GM18526 (cell line): ENCODE measurements around the gene CTSW.
A peak's percentile ranks its signal among the peaks of the same experiment; 100 is the strongest.

ENCODE experiments used
- POLR2A ChIP-seq: IDR thresholded peaks from 3 replicates; pipeline ENCODE4 v1.6.1; 2011; ENCODE audit not compliant: insufficient read length; ENCODE audit errors: extremely low read depth

Gene CTSW

GRCh38 chr11:65870706-65871681, 8.6 kb upstream of the CTSW start:
- no peak for TF ChIP-seq POLR2A

GRCh38 chr11:65871811-65872548, 7.7 kb upstream of the CTSW start:
- no peak for TF ChIP-seq POLR2A

- no peak for TF ChIP-seq POLR2A
Observed at GRCh38 chr11:65872586-65873317, 6.9 kb upstream of the CTSW start, which contains the start of gene EFEMP2. Gene EFEMP2 (minus strand): TSS chr11:65872800. CDS start chr11:65872354, 446 bp downstream.

DNA sequence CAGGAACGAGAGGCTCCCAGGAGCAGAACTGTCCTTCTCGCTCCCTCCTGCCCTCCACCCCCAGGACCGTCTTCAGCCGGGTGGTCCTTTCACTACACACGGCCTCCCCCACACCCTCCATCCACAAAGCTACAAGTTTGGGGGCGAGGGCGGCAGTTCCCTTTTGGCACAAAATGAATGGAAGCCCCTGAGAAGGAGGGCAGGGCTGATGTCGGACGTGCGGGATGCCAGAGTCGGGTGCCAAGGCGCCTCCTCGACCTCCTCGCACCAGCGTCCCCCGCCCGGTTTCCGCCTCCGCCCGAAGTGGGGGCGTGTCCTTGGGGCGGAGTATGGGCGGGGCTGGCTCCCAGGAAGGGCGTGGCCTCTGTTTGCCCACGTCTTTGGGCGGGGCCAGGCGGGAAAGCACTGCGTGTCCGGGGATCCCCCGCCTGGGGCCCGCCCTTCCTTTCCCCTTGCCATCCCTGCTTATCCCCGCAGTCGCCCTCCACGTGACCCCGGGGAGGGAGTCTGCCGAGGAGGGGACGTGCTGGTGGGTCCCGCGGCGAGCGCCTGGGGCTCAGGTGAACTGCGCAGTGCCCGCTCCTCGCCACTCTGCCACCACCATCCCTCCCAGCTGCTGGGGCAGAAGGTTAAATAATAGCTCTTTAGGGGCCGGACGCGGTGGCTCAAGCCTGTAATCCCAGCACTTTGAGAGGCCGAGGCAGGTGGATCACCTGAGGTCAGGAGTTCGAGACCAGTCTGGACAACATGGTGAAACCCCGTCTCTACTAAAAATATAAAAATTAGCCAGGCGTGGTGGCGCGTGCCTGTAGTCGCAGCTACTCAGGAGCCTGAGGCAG, 6.1 kb upstream of the CTSW start:
- TF ChIP-seq POLR2A = peak; percentile 84

GRCh38 chr11:65880027-65880426, 390 bp downstream of the CTSW start:
- no peak for TF ChIP-seq POLR2A

DNA sequence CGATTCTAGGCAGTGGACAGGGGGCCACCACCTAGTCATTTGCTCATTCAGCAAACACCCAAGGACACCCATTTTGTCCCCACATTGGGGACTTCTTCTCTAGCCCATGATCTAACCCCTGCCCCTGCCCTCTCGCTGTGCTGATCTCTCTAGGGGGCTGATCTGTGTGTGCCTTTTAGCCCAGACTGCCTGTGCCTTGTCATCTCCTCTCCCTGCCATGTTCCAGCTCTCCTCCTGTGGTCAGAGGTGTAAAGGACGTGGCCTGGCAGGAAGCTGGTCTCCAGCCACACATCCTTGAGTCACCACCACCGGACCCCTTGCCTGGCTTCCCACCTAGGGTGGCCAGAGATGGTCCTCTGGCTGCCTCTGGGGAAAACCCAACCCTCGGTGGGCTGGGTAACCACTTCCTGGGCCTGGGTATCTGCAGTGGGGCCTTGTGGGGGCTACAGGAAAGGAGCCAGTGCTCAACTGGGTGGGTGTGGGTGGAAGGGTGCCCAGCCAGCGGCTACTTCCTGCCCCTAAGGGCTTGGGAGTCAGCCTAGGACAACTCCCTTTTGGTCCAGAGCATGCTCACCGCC, 1.3 kb downstream of the CTSW start:
- TF ChIP-seq POLR2A = no peak

GRCh38 chr11:65882120-65883057, 2.8 kb downstream of the CTSW start:
- TF ChIP-seq POLR2A = no peak

- TF ChIP-seq POLR2A = no peak
Observed at GRCh38 chr11:65883058-65883761, 3.6 kb downstream of the CTSW start.

DNA sequence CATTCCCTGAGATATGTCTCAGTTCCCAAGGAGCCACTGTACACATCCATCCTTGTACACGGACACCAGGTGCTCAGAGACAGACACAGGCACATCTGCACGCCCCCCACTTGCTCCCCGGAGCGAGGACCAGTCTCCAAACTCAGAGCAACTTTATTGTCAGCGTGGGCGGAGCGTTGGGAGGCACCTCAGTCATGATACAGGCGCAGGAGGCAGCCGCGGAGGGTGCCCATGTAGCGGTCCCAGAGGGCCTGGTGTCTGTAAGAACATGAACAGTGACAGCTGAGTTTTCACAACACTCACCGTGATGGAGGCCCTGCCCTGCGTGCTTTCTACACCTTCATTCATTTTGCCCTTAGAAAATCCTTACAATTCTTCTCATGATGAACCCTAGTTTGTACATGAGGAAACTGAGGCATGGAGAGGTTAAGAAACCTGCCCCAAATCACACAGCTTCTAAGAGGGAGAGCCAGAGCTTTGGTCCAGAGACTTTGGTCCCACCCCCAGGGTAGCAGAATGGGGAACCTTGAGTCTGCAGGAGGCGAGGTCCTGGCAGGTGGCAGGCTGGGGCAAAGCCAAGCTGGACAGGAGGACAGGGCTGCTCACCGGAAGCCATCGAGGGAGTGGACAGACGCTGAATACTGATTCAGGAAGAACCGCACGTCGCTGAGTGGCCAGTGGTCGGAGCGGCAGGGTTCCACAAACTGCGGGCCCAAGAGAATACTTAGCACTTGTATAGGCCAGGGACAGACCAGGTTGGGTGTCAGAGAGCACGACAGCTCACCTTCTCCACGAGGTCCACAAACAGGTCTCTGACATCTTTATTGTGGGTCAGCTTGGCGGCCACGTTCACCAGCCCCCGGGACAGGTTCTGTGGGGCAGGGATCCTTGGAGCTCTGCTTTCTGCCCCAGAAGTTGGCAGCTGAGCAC, 4.4 kb downstream of the CTSW start:
- no peak for TF ChIP-seq POLR2A

DNA sequence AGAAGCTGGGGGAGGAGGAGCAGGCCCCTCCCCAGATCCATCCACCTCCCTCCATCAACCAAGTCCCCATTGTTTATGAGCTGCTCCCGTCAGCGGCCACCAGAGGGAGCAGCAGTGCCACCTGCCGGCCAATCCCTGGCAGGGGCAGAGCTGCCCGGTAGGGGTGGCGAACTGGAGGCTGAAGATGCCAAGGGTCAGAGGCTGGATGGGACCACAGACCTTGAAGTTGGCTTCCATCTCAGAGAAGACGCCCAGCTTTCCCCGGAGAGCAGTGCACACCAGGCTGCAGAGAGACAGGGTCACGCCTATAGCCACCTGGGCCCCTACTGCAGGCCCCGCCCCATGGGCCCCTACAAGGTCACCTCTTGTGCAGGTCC, 5.1 kb downstream of the CTSW start:
- TF ChIP-seq POLR2A = no peak

DNA sequence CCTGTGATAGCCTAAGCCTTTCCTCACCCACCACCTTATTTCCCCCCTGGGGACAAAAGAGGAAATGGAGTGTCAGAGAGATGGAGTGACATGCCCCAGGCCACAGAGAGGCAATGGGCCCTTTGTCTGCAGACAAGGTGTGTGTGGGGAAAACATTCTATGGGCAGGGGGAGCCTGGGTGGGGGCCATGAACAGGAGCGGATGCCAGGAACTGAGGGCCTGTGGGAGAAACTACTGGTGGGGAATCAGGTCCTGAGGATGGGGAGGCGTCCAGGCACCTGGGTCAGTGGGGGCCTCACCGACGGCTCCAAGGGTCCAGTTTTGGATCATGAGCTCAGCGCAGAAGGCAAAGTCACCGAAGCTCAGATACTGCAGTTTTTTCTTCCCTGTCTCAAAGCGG, 5.6 kb downstream of the CTSW start:
- no peak for TF ChIP-seq POLR2A
